Effector memory CD4-positive, alpha-beta T cell (primary cell): ENCODE results near the gene FBRSL1.

ENCODE experiments used
- DNase-seq, 3 donors: peaks; one replicate each; pipeline ENCODE4 v3.0.0-alpha.2; 2020
- H3K27ac ChIP-seq: 2 replicates; pipeline ENCODE4 v1.7.0; 2013; ENCODE audit warnings: mild to moderate bottlenecking, low read length, moderate library complexity; ENCODE audit not compliant: insufficient read depth, poor library complexity, severe bottlenecking
- H3K27me3 ChIP-seq: replicated peaks from 2 replicates; pipeline ENCODE4 v1.7.0; 2013; ENCODE audit warnings: mild to moderate bottlenecking, low read length; ENCODE audit not compliant: insufficient read depth, control insufficient read depth, poor library complexity, severe bottlenecking
- H3K36me3 ChIP-seq: 2 replicates; pipeline ENCODE4 v1.7.0; 2013; ENCODE audit warnings: mild to moderate bottlenecking, low read length, moderate library complexity; ENCODE audit not compliant: control insufficient read depth, insufficient read depth
- H3K4me1 ChIP-seq: 2 replicates; pipeline ENCODE4 v1.7.0; 2013; ENCODE audit warnings: low read length, mild to moderate bottlenecking; ENCODE audit not compliant: control insufficient read depth, insufficient read depth, poor library complexity, severe bottlenecking
- H3K4me3 ChIP-seq: 2 replicates; pipeline ENCODE4 v1.7.0; 2013; ENCODE audit warnings: low read length, low read depth, mild to moderate bottlenecking; ENCODE audit not compliant: insufficient read depth, poor library complexity, severe bottlenecking
- H3K9me3 ChIP-seq: 2 replicates; pipeline ENCODE4 v1.7.0; 2013; ENCODE audit warnings: mild to moderate bottlenecking, low read length, moderate library complexity; ENCODE audit not compliant: control insufficient read depth

The FBRSL1 gene

GRCh38 chr12:132477703-132478432, 12.1 kb upstream of the FBRSL1 start:
- DNase-seq: no peak
- no peak overlapping the region for H3K4me3 ChIP-seq
- H3K36me3 ChIP-seq: no peaks in the 10 kb centered on the region
- no peaks in the 10 kb centered on the region for H3K27me3 ChIP-seq
- H3K4me1 ChIP-seq: peaks cover 17% of the 10 kb centered on the region
- H3K9me3 ChIP-seq: no peaks in the 10 kb centered on the region
- no peak overlapping the region for H3K27ac ChIP-seq

GRCh38 chr12:132478433-132478803, 11.5 kb upstream of the FBRSL1 start:
- Histone ChIP-seq H3K27me3 (no peaks in the 10 kb centered on the region), H3K9me3 (no peaks in the 10 kb centered on the region), H3K27ac (no peak overlapping the region), H3K4me3 (no peak overlapping the region), H3K4me1 (peaks cover 17% of the 10 kb centered on the region), H3K36me3 (no peaks in the 10 kb centered on the region)
- no peak for DNase-seq

GRCh38 chr12:132478845-132479244, 11.1 kb upstream of the FBRSL1 start:
- DNase-seq: no peak
- H3K27me3 ChIP-seq: no peaks in the 10 kb centered on the region
- no peak overlapping the region for H3K27ac ChIP-seq
- no peaks in the 10 kb centered on the region for H3K36me3 ChIP-seq
- H3K4me3 ChIP-seq: no peak overlapping the region
- H3K4me1 ChIP-seq: peaks cover 17% of the 10 kb centered on the region
- H3K9me3 ChIP-seq: no peaks in the 10 kb centered on the region

- DNase-seq: no peak
- Histone ChIP-seq H3K9me3 (no peaks in the 10 kb centered on the region), H3K4me3 (no peak overlapping the region), H3K4me1 (peaks cover 17% of the 10 kb centered on the region), H3K27me3 (no peaks in the 10 kb centered on the region), H3K27ac (no peak overlapping the region), H3K36me3 (no peaks in the 10 kb centered on the region)
Measured at GRCh38 chr12:132479291-132479690, 10.7 kb upstream of the FBRSL1 start.

GRCh38 chr12:132479938-132480622, 9.9 kb upstream of the FBRSL1 start:
- Histone ChIP-seq H3K36me3 (no peaks in the 10 kb centered on the region), H3K27me3 (no peaks in the 10 kb centered on the region), H3K9me3 (no peaks in the 10 kb centered on the region), H3K4me3 (no peak overlapping the region), H3K4me1 (peaks cover 17% of the 10 kb centered on the region), H3K27ac (no peak overlapping the region)
- DNase-seq: no peak

GRCh38 chr12:132480623-132481132, 9.3 kb upstream of the FBRSL1 start:
- Histone ChIP-seq H3K9me3 (no peaks in the 10 kb centered on the region), H3K27me3 (no peaks in the 10 kb centered on the region), H3K4me3 (no peak overlapping the region), H3K27ac (no peak overlapping the region), H3K36me3 (no peaks in the 10 kb centered on the region), H3K4me1 (peaks cover 14% of the 10 kb centered on the region)
- no peak for DNase-seq

- DNase-seq: no peak
- Histone ChIP-seq H3K27ac (no peak overlapping the region), H3K36me3 (no peaks in the 10 kb centered on the region), H3K9me3 (no peaks in the 10 kb centered on the region), H3K4me1 (peaks cover 8% of the 10 kb centered on the region), H3K27me3 (no peaks in the 10 kb centered on the region), H3K4me3 (no peak overlapping the region)
Measured at GRCh38 chr12:132481345-132481744, 8.6 kb upstream of the FBRSL1 start.

GRCh38 chr12:132481771-132482745, 7.9 kb upstream of the FBRSL1 start:
- Histone ChIP-seq H3K27me3 (no peaks in the 10 kb centered on the region), H3K36me3 (no peaks in the 10 kb centered on the region)

GRCh38 chr12:132482771-132483170, 7.2 kb upstream of the FBRSL1 start:
- Histone ChIP-seq H3K27ac (no peak overlapping the region), H3K4me1 (no peaks in the 10 kb centered on the region), H3K9me3 (no peaks in the 10 kb centered on the region), H3K4me3 (no peak overlapping the region), H3K36me3 (no peaks in the 10 kb centered on the region), H3K27me3 (no peaks in the 10 kb centered on the region)
- DNase-seq: no peak

More at GRCh38 chr12:132481771-132482745, 7.9 kb upstream of the FBRSL1 start:
- no peaks in the 10 kb centered on the region for H3K9me3 ChIP-seq
- no peak for DNase-seq
- peaks cover 1% of the 10 kb centered on the region for H3K4me1 ChIP-seq
- no peak overlapping the region for H3K4me3 ChIP-seq
- no peak overlapping the region for H3K27ac ChIP-seq
